PC-9 (cell line): ENCODE data around the gene NHSL1.

Source experiments
- EZH2 ChIP-seq: fragments of 200-600 bp; sonication (generic); IDR thresholded peaks from 2 replicates; pipeline ENCODE4 v1.8.0; 2017; ENCODE audit warnings: antibody characterized with exemption, low read depth
- TF ChIP-seq, protein P1 (sequence below): fragments of 200-600 bp; sonication (generic); conservative IDR thresholded peaks from 2 replicates; pipeline ENCODE4 v1.6.1; 2017; ENCODE audit warnings: mixed run types, antibody characterized with exemption, mild to moderate bottlenecking, moderate library complexity

- TF ChIP-seq, protein P1, sequence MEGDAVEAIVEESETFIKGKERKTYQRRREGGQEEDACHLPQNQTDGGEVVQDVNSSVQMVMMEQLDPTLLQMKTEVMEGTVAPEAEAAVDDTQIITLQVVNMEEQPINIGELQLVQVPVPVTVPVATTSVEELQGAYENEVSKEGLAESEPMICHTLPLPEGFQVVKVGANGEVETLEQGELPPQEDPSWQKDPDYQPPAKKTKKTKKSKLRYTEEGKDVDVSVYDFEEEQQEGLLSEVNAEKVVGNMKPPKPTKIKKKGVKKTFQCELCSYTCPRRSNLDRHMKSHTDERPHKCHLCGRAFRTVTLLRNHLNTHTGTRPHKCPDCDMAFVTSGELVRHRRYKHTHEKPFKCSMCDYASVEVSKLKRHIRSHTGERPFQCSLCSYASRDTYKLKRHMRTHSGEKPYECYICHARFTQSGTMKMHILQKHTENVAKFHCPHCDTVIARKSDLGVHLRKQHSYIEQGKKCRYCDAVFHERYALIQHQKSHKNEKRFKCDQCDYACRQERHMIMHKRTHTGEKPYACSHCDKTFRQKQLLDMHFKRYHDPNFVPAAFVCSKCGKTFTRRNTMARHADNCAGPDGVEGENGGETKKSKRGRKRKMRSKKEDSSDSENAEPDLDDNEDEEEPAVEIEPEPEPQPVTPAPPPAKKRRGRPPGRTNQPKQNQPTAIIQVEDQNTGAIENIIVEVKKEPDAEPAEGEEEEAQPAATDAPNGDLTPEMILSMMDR = no peak
- TF ChIP-seq EZH2 = no peak
These were observed 120.8 kb downstream of the NHSL1 start for GRCh38 chr6:138378463-138378862.
